Hepatocyte (in vitro differentiated cells): ENCODE measurements around the gene PSMB8.

ENCODE experiments used
- EZH2 ChIP-seq: fragments of 200-600 bp; sonication (generic); IDR thresholded peaks from 2 replicates; pipeline ENCODE4 v1.6.1; 2016; ENCODE audit warnings: antibody characterized with exemption, mild to moderate bottlenecking, borderline replicate concordance
- EZH2phosphoT487 ChIP-seq: fragments of 200-600 bp; sonication (generic); IDR thresholded peaks from one replicate; pipeline ENCODE4 v1.6.1; 2018; ENCODE audit warnings: antibody characterized with exemption, mild to moderate bottlenecking, low read depth, moderate library complexity; ENCODE audit not compliant: unreplicated experiment, severe bottlenecking
- TF ChIP-seq, protein P1 (sequence below): fragments of 200-600 bp; sonication (generic); IDR thresholded peaks from 2 replicates; pipeline ENCODE4 v1.5.1; 2016; ENCODE audit warnings: antibody characterized with exemption, mild to moderate bottlenecking; ENCODE audit not compliant: poor library complexity

- TF ChIP-seq EZH2phosphoT487 (no peak), EZH2 (no peak)
- TF ChIP-seq, protein P1, sequence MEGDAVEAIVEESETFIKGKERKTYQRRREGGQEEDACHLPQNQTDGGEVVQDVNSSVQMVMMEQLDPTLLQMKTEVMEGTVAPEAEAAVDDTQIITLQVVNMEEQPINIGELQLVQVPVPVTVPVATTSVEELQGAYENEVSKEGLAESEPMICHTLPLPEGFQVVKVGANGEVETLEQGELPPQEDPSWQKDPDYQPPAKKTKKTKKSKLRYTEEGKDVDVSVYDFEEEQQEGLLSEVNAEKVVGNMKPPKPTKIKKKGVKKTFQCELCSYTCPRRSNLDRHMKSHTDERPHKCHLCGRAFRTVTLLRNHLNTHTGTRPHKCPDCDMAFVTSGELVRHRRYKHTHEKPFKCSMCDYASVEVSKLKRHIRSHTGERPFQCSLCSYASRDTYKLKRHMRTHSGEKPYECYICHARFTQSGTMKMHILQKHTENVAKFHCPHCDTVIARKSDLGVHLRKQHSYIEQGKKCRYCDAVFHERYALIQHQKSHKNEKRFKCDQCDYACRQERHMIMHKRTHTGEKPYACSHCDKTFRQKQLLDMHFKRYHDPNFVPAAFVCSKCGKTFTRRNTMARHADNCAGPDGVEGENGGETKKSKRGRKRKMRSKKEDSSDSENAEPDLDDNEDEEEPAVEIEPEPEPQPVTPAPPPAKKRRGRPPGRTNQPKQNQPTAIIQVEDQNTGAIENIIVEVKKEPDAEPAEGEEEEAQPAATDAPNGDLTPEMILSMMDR: no peak
Measured at GRCh38 chr6:32836873-32837272, 7.0 kb downstream of the PSMB8 start.
